CD4-positive, alpha-beta T cell treated with Interleukin-6 at 100 ng/mL for 8 hours (primary cell): ENCODE results near the gene CEP68.
"Not testable (repeated sequence)": the region's sequence is repeated elsewhere in the genome, so short reads cannot be mapped to it uniquely, and the experiment has no call there.

ENCODE experiments used
- DNase-seq: peaks from one replicate; pipeline ENCODE4 v3.0.0-alpha.2; 2020; ENCODE audit warnings: mixed read lengths, low spot score

CEP68 gene

DNA sequence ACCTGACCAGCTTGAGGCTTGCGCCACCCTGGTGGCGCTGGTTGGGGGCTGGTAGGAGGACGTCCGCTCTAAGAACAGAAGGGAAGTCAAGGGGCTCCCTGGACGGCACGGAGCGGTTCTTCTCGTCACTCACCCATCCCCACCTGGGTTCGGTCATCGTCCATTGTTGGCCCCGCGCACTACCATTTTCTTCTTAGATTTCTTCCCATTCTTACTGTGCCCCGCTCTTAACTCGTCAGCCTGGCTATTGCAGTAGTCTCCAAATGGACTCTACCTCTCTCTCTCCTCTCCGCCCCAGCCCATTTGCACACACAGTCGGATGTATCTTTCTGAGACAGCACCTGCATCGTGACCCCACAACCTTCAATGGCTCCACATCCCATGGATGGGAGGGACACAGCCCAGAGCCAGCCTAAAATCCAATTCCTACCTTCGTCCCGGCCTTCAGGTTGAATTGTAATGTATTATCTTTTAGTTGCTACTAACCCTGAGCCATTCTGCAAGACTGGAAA lies 74.5 kb downstream of the CEP68 start:
- DNase-seq = no peak

DNA sequence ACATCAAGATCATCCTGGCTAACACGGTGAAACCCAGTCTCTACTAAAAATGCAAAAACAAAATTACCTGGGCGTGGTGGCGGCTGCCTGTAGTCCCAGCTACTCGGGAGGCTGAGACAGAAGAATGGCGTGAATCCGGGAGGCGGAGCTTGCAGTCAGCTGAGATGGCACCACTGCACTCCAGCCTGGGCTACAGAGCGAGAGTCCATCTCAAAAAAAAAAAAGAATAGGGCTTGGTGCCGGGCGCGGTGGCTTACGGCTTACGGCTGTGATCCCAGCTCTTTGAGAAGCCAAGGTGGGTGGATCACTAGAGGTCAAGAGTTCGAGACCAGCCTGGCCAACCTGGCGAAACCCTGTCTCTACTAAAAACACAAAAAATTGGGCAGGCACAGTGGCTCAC lies 76.7 kb downstream of the CEP68 start:
- DNase-seq = not testable (repeated sequence)

- no peak for DNase-seq
Observed at GRCh38 chr2:65133626-65134025, 77.4 kb downstream of the CEP68 start.

DNA sequence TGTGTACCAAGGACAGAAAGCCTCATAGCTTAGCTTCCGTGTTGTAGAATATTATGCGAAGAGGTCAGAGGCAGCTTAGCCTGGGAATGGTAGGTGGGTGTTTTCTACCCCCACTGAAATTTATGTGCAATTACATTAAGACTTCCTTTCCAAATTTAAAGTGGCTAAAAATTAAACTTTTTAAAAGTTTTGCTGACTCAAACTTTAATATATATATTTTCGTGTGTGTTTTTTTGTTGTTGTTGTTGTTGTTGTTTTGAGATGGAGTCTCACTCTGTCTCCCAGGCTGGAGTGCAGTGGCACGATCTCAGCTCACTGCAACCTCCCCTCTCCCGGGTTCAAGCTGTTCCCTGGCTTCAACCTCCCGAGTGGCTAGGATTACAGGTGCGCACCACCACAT lies 77.9 kb downstream of the CEP68 start:
- no peak for DNase-seq

- no peak for DNase-seq
Observed at GRCh38 chr2:65136253-65136652, 80.0 kb downstream of the CEP68 start.
